Stimulated activated CD8-positive, alpha-beta memory T cell treated with anti-CD3 and anti-CD28 coated beads, Interleukin-4, amount 100 ng/mL, for 4 hours (primary cell): Measurements from ENCODE around the gene HIPK3.
"Not testable (repeated sequence)": the region's sequence is repeated elsewhere in the genome, so short reads cannot be mapped to it uniquely, and the experiment has no call there.

Experiments
- DNase-seq, 2 donors: peaks; one replicate each; pipeline ENCODE4 v3.0.0-alpha.2; 2020; ENCODE audit warnings: low read depth in 2 of 2, low spot score in 1 of 2

Gene HIPK3

DNA sequence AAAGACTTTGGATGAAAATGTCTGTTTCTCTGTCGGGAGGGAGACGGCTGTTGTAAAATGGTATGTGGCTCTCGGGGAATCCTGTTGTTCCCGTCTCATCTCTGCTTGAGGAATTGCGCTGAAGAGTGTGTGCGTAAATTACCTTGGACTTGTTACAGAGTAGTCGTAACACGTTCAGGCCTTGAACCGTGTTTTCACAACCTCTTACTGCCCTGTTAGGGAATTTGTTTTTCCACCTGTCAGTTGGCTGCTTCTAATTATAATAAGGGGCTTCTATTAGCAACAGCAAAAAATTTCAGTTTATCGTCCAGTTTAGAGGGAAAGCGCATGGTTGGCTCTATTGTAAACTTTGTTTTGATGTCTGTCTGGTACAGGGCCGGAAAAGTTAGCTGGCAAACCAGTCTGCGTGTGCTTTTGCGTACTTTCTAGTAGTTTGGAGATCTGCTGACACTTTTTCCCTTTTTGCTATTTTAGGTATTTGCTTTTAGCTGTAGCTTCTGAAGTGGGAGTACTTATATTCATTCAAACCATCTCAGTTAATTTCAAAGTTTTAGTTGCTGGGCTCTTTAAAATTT lies 1.5 kb downstream of the HIPK3 start:
- no peak for DNase-seq

DNA sequence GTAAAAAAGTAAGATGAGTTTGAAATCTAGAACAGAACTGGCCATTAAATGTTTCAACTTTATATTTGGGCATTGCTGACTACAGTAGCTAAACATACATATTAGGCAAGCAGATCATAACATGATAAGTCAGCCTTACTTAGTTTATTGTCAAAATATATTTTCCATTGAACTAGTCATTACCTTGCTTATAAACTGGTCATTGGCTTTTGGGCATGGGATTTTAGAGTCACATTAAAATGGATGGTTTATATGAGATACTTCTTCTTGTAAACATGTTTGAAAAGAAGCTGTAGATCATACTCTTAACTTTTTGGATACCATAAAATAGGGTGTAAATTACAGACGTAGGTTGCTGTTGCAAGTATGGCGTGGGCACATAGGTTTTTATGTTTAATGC lies 2.7 kb downstream of the HIPK3 start:
- no peak for DNase-seq

DNA sequence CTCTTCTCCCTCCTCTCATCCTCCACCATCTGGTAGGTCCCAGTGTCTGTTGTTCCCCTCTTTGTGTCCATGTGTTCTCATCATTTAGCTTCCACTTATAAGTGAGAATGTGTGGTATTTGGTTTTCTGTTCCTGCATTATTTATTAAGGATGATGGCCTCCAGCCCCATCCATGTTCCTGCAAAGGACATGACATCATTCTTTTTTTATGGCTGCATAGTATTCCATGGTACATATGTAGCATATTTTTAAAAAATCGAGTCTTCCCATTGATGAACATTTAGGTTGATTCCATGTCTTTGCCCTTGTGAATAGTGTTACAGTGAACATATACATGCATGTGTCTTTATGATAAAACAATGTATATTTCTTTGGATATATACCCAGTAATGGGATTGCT lies 4.2 kb downstream of the HIPK3 start:
- DNase-seq, result not testable (repeated sequence)

GRCh38 chr11:33262011-33262645 lies 4.9 kb downstream of the HIPK3 start:
- no peak for DNase-seq

GRCh38 chr11:33263549-33263948 lies 6.4 kb downstream of the HIPK3 start:
- no peak for DNase-seq

DNA sequence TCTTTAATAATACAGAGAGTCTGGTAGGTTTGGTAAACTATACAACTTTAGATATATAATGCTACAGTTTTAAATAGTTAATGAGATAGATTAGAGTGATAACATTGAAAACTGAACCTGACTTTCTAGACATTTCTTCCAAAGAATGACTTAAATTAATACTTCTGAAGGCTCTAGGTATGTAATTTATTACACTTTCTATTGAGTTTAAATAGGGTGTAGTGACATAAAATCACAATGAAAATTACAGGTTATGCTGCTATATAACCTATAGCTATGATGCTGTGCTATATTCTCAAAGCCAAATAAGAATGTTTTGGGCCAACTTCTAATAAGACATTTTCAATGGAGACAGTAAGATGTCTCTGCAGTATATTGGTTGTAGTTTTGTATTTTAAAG lies 7.7 kb downstream of the HIPK3 start:
- DNase-seq, result no peak

DNA sequence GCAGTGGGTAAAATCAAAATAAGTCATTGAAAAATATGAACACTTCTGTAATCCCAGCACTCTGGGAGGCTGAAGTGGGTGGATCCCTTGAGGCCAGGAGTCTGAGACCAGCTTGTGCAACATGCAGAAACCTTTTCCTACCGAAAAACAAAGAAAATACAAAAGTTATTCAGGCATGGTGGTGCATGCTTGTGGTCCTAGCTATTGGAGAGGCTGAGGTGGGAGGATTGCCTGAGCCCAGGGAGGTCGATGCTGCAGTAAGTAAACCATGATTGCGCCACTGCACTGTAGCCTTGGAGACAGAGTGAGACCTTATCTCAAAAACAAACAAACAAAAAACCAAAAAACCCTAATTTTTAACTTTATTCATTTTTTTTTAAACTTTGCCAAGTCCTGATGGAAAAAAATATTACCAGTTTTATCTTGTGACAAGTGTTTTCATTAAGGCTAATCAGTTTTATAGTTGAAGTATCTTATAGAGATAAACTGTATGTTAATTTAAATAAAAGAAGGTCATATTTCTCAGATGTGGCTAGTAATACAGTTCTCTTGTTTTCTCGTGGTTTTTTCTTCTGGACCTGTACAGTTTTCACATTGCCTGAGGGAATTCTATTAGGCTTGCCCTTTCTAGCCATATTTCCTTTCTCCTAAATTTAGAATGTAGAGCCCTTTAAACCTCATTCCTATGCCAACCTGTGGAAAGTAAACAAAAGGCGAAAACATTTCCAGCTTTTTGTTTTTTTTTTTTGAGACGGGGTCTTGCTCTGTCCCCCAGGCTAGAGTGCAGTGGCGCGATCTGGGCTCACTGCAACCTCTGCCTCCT lies 9.4 kb downstream of the HIPK3 start:
- no peak for DNase-seq

DNA sequence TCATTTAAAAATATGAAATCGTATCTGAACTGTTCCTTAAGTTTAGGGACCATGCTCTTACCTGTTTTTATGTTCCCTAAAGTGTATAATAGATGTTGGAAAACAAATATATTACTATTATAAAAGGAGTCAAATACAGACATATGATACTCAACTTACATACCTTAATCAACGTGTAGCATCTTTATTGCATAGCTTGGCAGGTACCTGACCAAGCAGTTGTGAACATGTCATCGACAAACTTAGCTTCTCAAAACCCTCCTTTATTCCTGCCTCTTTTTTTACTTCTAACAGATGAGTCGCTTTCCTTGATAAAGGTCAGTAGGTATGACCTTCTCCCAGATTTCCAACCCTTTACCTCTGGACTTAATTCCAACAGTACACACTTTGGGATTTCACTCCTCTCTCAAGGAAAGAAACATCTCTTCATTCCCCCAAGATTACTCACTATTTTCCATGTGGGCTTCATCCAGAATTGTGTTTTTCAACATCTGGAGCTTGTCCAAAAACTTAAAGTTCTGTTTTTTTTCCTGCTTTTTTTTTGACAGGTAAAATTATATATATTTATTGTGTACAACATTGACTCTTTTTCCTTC lies 11.9 kb downstream of the HIPK3 start:
- no peak for DNase-seq

- no peak for DNase-seq
These were observed 12.6 kb downstream of the HIPK3 start for GRCh38 chr11:33269822-33270221.

DNA sequence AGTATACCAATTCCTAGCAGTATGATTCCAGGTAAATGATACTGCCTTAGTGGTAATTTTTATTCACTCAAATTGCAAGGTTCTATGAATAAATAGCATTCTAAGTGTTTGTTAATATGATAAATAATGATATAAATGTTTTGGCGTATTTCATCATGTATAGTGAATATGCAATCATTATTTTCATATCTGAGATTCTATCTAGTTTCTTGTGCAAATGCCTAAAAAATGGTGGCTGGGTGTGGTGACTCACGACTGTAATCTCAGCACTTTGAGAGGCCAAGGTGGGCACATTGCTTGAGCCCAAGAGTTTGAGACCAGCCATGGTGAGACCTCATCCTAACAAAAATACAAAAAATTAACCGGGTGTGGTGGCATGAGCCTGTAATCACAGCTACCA lies 13.9 kb downstream of the HIPK3 start:
- no peak for DNase-seq

GRCh38 chr11:33272338-33273107 lies 15.3 kb downstream of the HIPK3 start:
- DNase-seq, result no peak

- DNase-seq, result no peak
These were observed 16.5 kb downstream of the HIPK3 start for GRCh38 chr11:33273656-33274055.

- no peak for DNase-seq
These were observed 23.2 kb downstream of the HIPK3 start for GRCh38 chr11:33280411-33280810.

- no peak for DNase-seq
These were observed 24.6 kb downstream of the HIPK3 start for GRCh38 chr11:33281758-33282157.

DNA sequence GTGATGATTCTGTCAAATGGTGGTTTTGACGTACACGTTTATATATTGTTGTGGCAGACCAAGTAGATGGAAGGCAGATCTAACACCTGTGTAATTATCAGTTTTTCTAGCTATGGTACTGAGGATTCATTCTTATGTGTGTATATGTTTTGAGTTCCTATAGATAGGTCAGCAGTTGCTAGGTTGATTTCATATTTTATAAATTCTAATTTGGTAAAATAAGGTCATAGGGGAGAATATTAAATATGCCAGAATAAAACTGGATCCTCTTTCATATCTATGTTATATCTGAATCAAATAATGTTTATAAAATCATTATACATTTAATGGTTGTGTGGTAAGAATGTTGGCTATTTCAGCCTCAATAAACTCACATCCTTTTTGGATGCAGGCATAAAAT lies 27.6 kb downstream of the HIPK3 start:
- DNase-seq, result no peak

DNA sequence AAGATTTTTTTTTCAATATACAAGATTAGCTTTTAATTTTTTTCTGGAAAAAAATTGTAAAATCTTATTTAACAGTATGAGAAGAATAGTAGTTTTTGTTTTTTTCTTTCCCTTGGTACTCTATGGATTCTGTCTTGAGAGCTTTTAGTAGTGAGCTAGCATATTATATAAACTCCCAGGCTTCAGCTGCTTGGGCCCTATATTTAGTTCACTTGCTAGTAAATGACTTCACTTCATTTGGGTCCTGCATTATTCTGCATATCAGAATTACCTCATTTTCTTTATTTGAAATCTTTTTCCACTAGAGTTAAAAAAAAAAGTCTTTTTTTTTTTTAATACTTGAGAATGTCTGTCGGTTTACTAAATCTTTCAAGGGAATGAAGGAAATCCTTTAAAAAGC lies 33.1 kb downstream of the HIPK3 start:
- DNase-seq, result no peak

DNA sequence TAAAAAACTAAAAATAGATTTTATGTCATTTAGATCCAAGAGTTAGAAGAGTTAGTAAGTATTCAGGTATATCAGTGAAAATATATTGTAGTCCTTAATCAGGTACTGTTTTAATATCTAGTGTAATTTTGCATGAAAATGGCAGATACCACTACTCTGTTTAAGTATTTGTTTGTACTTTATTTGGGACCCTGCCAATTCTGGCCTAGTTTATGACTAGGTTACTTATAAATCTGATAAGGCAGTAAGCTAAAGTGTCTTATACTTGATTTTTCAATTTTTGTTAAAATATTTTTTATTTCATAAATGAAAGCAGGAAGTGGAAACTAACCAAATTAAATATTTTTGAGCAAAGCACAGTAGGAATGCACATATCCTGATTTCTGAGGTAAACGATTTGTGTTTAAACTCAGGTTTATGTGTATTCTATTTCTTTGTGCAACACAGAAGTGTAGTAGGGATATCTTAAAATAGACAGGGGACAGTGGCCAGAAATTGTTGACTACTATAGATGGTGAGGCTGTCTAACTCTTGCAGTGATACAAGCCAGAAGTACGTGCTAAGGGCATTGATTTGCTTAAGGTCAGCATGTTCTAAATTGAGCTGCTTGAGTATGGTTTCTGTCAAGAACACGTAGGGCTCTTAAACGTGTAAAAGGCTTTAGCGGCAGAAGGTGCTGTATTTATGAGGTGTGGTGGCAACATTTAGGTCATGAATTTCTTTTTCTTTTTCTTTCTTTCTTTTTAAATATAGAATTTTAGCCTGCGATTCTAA lies 34.0 kb downstream of the HIPK3 start:
- DNase-seq, result no peak

DNA sequence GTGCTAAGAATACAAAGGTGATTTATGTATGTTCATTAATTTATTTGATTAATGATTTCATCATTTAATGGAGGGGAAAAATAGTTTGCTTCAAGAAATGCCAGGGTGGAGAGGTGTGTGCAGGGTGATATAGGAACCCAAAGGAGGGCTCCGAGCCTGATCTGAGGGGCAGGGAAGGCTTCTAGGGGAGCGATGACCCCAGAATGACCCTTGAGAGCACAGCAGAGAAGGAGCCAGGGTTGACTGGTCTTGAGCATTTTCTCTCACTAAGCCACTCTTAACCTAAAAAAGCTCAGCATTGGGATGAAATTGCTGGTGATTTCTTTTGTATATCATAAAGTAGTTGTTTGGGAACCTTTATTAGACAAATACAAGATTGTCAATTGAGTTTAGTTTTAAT lies 35.1 kb downstream of the HIPK3 start:
- no peak for DNase-seq

- DNase-seq, result no peak
These were observed 37.0 kb downstream of the HIPK3 start for GRCh38 chr11:33294224-33294623.

DNA sequence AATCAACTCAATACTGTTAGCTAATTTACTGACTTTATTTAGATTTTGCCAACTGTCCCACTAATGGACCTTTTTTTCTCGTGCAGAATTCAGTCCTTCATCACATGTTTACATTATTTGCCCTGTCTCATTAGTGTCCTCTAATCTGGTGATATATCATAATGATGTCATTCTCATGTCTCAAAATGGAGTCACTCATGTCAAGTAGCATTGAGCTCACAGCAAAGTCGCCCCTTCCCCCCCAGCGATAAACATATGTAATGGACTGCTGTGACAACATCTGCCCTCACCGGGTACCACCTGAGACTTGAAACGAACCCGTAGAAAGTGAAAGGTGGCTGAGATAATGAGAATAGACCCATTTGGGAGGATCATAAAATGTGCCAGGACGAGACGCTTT lies 37.6 kb downstream of the HIPK3 start:
- DNase-seq, result no peak

DNA sequence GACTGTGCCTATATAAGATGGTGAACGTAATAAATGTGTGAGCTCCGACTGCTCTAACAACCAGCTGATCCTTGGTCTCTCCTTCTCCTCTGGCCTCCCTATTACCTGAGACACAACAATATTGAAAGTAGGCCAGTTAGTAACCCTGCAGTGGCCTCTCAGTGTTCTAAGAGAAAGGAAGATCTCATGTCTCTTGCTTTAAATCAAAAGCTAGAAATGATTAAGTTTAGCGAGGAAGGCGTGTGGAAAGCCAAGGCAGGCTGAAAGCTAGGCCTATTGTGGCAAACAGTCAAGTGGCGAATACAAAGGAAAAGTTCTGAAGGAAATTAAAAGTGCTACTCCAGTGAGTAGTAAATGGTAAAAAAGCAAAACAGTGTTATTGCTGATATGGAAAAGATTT lies 39.5 kb downstream of the HIPK3 start:
- no peak for DNase-seq
